ENCODE measurements around the gene ADCY7.

Gene ADCY7

GRCh38 chr16:50275098-50275415 lies 8.7 kb downstream of the ADCY7 start:
- no peak overlapping the region for H3K4me3 ChIP-seq (ENCODE audit: low read length)
- H3K27me3 ChIP-seq (ENCODE audit: insufficient read depth, low read length) = no peaks in the 10 kb centered on the region
- H3K9me3 ChIP-seq (ENCODE audit: low read length) = no peaks in the 10 kb centered on the region
- no peak overlapping the region for H2AFZ ChIP-seq (ENCODE audit: low read depth, low read length)
- H3K4me1 ChIP-seq (ENCODE audit: insufficient read depth, low read length) = no peaks in the 10 kb centered on the region
- H3K36me3 ChIP-seq (ENCODE audit: insufficient read depth, low read length) = no peaks in the 10 kb centered on the region

- H3K4me1 ChIP-seq (ENCODE audit: insufficient read depth, low read length) = no peaks in the 10 kb centered on the region
- no peaks in the 10 kb centered on the region for H3K27me3 ChIP-seq (ENCODE audit: insufficient read depth, low read length)
- no peak overlapping the region for H2AFZ ChIP-seq (ENCODE audit: low read depth, low read length)
Observed at GRCh38 chr16:50275428-50276325, 9.3 kb downstream of the ADCY7 start.

GRCh38 chr16:50276326-50276640 lies 9.9 kb downstream of the ADCY7 start:
- H3K27me3 ChIP-seq (ENCODE audit: insufficient read depth, low read length) = no peaks in the 10 kb centered on the region
- H2AFZ ChIP-seq (ENCODE audit: low read depth, low read length) = no peak overlapping the region
- H3K9me3 ChIP-seq (ENCODE audit: low read length) = no peaks in the 10 kb centered on the region
- H3K4me3 ChIP-seq (ENCODE audit: low read length) = no peak overlapping the region
- H3K4me1 ChIP-seq (ENCODE audit: insufficient read depth, low read length) = no peaks in the 10 kb centered on the region
- no peaks in the 10 kb centered on the region for H3K36me3 ChIP-seq (ENCODE audit: insufficient read depth, low read length)

More at GRCh38 chr16:50275428-50276325, 9.3 kb downstream of the ADCY7 start:
- Histone ChIP-seq H3K9me3 (ENCODE audit: low read length) (no peaks in the 10 kb centered on the region), H3K4me3 (ENCODE audit: low read length) (no peak overlapping the region), H3K36me3 (ENCODE audit: insufficient read depth, low read length) (no peaks in the 10 kb centered on the region)

GRCh38 chr16:50276801-50277555 lies 10.6 kb downstream of the ADCY7 start:
- H3K36me3 ChIP-seq (ENCODE audit: insufficient read depth, low read length) = no peaks in the 10 kb centered on the region
- no peaks in the 10 kb centered on the region for H3K4me1 ChIP-seq (ENCODE audit: insufficient read depth, low read length)
- H3K4me3 ChIP-seq (ENCODE audit: low read length) = no peak overlapping the region
- H2AFZ ChIP-seq (ENCODE audit: low read depth, low read length) = no peak overlapping the region
- no peaks in the 10 kb centered on the region for H3K9me3 ChIP-seq (ENCODE audit: low read length)
- H3K27me3 ChIP-seq (ENCODE audit: insufficient read depth, low read length) = no peaks in the 10 kb centered on the region

GRCh38 chr16:50278251-50278650 lies 11.9 kb downstream of the ADCY7 start:
- Histone ChIP-seq H3K27me3 (ENCODE audit: insufficient read depth, low read length) (no peaks in the 10 kb centered on the region), H2AFZ (ENCODE audit: low read depth, low read length) (no peak overlapping the region), H3K9me3 (ENCODE audit: low read length) (no peaks in the 10 kb centered on the region), H3K4me1 (ENCODE audit: insufficient read depth, low read length) (no peaks in the 10 kb centered on the region), H3K36me3 (ENCODE audit: insufficient read depth, low read length) (no peaks in the 10 kb centered on the region), H3K4me3 (ENCODE audit: low read length) (no peak overlapping the region)

- Histone ChIP-seq H3K27me3 (ENCODE audit: insufficient read depth, low read length) (no peaks in the 10 kb centered on the region), H3K36me3 (ENCODE audit: insufficient read depth, low read length) (no peaks in the 10 kb centered on the region), H3K4me1 (ENCODE audit: insufficient read depth, low read length) (no peaks in the 10 kb centered on the region), H2AFZ (ENCODE audit: low read depth, low read length) (no peak overlapping the region), H3K9me3 (ENCODE audit: low read length) (no peaks in the 10 kb centered on the region), H3K4me3 (ENCODE audit: low read length) (no peak overlapping the region)
Observed at GRCh38 chr16:50279504-50279865, 13.1 kb downstream of the ADCY7 start.

GRCh38 chr16:50280932-50281331 lies 14.6 kb downstream of the ADCY7 start:
- Histone ChIP-seq H3K4me3 (ENCODE audit: low read length) (no peak overlapping the region), H3K27me3 (ENCODE audit: insufficient read depth, low read length) (no peaks in the 10 kb centered on the region), H3K9me3 (ENCODE audit: low read length) (no peaks in the 10 kb centered on the region), H3K36me3 (ENCODE audit: insufficient read depth, low read length) (no peaks in the 10 kb centered on the region), H3K4me1 (ENCODE audit: insufficient read depth, low read length) (no peaks in the 10 kb centered on the region), H2AFZ (ENCODE audit: low read depth, low read length) (no peak overlapping the region)

- Histone ChIP-seq H3K4me1 (ENCODE audit: insufficient read depth, low read length) (no peaks in the 10 kb centered on the region), H3K4me3 (ENCODE audit: low read length) (no peak overlapping the region), H3K9me3 (ENCODE audit: low read length) (peaks cover 2% of the 10 kb centered on the region), H3K36me3 (ENCODE audit: insufficient read depth, low read length) (no peaks in the 10 kb centered on the region), H2AFZ (ENCODE audit: low read depth, low read length) (no peak overlapping the region), H3K27me3 (ENCODE audit: insufficient read depth, low read length) (no peaks in the 10 kb centered on the region)
Observed at GRCh38 chr16:50281391-50282009, 15.1 kb downstream of the ADCY7 start.

GRCh38 chr16:50282010-50282538 lies 15.7 kb downstream of the ADCY7 start:
- Histone ChIP-seq H3K36me3 (ENCODE audit: insufficient read depth, low read length) (no peaks in the 10 kb centered on the region), H3K9me3 (ENCODE audit: low read length) (peaks cover 5% of the 10 kb centered on the region), H3K4me1 (ENCODE audit: insufficient read depth, low read length) (no peaks in the 10 kb centered on the region), H3K4me3 (ENCODE audit: low read length) (no peak overlapping the region), H3K27me3 (ENCODE audit: insufficient read depth, low read length) (no peaks in the 10 kb centered on the region), H2AFZ (ENCODE audit: low read depth, low read length) (no peak overlapping the region)

- no peak overlapping the region for H2AFZ ChIP-seq (ENCODE audit: low read depth, low read length)
- peaks cover 5% of the 10 kb centered on the region for H3K9me3 ChIP-seq (ENCODE audit: low read length)
- H3K4me1 ChIP-seq (ENCODE audit: insufficient read depth, low read length) = no peaks in the 10 kb centered on the region
- H3K27me3 ChIP-seq (ENCODE audit: insufficient read depth, low read length) = no peaks in the 10 kb centered on the region
- no peak overlapping the region for H3K4me3 ChIP-seq (ENCODE audit: low read length)
- no peaks in the 10 kb centered on the region for H3K36me3 ChIP-seq (ENCODE audit: insufficient read depth, low read length)
Observed at GRCh38 chr16:50282955-50283631, 16.7 kb downstream of the ADCY7 start.

- no peaks in the 10 kb centered on the region for H3K4me1 ChIP-seq (ENCODE audit: insufficient read depth, low read length)
Observed at GRCh38 chr16:50284131-50284911, 18.0 kb downstream of the ADCY7 start.

GRCh38 chr16:50285406-50286003 lies 19.2 kb downstream of the ADCY7 start:
- Histone ChIP-seq H3K4me1 (ENCODE audit: insufficient read depth, low read length) (no peaks in the 10 kb centered on the region), H3K36me3 (ENCODE audit: insufficient read depth, low read length) (no peaks in the 10 kb centered on the region), H3K4me3 (ENCODE audit: low read length) (no peak overlapping the region), H3K9me3 (ENCODE audit: low read length) (peaks cover 5% of the 10 kb centered on the region), H2AFZ (ENCODE audit: low read depth, low read length) (no peak overlapping the region), H3K27me3 (ENCODE audit: insufficient read depth, low read length) (no peaks in the 10 kb centered on the region)

More at GRCh38 chr16:50284131-50284911, 18.0 kb downstream of the ADCY7 start:
- Histone ChIP-seq H3K36me3 (ENCODE audit: insufficient read depth, low read length) (no peaks in the 10 kb centered on the region), H3K4me3 (ENCODE audit: low read length) (no peak overlapping the region), H3K9me3 (ENCODE audit: low read length) (peaks cover 5% of the 10 kb centered on the region), H2AFZ (ENCODE audit: low read depth, low read length) (no peak overlapping the region), H3K27me3 (ENCODE audit: insufficient read depth, low read length) (no peaks in the 10 kb centered on the region)

All from neuron (in vitro differentiated cells).